Stimulated activated CD8-positive, alpha-beta memory T cell treated with anti-CD3 and anti-CD28 coated beads, Interleukin-4, amount 100 ng/mL, for 4 hours (primary cell): ENCODE data around the gene GATD1.
"Not testable (repeated sequence)": the region's sequence is repeated elsewhere in the genome, so short reads cannot be mapped to it uniquely, and the experiment has no call there.

Experiments used
- DNase-seq, 2 donors: peaks; one replicate each; pipeline ENCODE4 v3.0.0-alpha.2; 2020; ENCODE audit warnings: low read depth in 2 of 2, low spot score in 1 of 2

The GATD1 gene

DNA sequence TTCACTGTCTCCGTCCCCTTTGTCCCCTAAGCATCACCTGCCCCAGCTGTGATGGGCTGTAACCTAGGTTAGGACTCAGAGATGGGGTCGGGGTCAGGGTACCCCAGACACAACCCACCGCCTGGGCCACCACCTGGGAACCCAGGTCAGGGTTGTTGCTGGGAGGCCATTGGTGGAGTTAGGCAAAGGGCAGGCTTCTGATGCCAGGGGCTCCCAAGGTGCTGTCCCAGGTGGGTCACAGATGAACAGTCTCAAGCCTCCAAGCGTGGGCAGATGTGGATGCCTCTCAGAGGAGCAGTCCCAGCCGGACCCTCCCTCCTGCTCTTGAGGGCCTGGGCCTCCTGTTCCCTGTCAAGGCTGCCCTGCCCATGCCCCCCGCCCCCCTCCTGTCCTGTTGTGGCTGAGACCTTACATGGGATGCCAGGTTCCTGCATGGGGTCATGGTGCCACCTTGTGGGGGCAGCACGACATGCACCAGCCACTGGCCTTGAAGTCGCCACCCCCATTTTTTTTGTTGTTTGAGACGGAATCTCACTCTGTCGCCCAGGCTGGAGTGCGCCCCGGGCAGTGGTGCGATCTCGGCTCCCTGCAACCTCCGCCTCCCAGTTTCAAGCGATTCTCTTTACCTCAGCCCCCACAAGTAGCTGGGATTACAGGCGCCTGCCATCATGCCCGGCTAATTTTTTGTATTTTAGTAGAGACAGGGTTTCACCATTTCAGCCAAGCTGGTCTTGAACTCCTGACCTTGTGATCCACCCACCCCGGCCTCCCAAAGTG is 12.1 kb downstream of the GATD1 start:
- DNase-seq: peak in 1 of 2 donors; percentile 23

DNA sequence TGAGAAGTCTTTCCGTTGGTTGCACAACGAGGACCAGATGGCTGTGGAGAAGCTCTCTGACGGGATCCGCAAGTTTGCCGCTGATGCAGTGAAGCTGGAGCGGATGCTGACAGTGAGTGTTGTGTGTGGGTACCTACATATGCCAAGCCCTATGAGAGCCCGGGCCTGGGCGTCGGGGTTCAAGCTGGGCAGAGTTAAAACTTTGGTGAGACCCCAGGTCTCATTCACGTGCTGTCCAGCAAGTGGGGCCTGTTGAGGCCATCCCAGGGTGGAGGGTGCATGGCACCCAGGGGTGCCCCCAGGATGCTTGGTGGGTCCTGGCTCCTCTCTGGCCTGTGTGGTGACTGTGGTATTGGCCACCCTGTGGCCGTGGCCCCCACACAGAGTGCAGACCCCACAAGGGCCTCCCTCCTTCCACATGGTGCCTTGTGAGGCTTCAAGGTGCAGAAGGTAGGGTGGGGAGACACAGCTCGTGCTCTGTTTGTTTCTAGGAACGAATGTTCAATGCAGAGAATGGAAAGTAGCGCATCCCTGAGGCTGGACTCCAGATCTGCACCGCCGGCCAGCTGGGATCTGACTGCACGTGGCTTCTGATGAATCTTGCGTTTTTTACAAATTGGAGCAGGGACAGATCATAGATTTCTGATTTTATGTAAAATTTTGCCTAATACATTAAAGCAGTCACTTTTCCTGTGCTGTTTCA is 12.8 kb downstream of the GATD1 start:
- no peak for DNase-seq

DNA sequence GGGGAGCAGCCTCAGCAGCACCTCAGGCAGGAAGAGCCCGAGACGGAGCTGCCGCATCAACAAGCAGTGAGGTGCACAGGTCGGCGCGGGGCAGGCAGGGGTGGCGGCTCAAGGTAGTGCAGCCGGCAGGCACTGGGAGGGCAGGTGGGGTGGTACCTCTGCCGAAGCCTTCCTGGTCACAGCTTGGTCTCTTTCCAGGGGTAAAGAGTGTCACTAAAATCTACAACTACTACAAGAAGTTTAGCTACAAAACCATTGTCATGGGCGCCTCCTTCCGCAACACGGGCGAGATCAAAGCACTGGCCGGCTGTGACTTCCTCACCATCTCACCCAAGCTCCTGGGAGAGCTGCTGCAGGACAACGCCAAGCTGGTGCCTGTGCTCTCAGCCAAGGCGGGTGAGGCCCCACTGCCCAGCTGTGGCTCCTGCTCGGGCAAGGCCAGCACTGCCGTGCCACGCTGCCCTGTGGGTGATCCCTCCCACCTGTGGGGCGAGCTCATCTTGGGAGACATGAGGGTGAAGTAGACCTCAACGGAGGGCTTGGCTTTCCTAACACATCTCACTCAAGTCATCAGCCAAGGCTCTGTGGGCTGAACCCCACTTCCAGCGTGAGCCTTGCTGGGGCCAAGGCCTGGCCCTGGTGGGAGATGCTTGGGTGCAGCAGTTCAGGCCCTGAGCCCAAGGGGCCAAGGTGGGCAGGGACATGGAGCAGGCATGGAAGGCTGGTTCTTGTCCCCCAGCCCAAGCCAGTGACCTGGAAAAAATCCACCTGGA is 13.6 kb downstream of the GATD1 start:
- no peak for DNase-seq

DNA sequence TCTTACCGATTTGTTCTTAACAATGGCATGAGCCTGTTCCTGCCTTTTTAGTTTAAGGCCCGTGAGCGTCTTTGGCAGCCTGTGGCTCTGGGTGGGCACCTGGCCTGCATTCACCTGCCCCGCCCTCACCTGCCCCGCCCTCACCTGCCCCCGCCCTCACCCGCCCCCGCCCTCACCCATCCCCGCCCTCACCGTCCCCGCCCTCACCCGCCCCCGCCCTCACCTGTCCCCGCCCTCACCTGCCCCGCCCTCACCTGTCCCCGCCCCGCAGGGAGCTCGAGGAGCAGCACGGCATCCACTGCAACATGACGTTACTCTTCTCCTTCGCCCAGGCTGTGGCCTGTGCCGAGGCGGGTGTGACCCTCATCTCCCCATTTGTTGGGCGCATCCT is 14.2 kb downstream of the GATD1 start:
- no peak for DNase-seq

DNA sequence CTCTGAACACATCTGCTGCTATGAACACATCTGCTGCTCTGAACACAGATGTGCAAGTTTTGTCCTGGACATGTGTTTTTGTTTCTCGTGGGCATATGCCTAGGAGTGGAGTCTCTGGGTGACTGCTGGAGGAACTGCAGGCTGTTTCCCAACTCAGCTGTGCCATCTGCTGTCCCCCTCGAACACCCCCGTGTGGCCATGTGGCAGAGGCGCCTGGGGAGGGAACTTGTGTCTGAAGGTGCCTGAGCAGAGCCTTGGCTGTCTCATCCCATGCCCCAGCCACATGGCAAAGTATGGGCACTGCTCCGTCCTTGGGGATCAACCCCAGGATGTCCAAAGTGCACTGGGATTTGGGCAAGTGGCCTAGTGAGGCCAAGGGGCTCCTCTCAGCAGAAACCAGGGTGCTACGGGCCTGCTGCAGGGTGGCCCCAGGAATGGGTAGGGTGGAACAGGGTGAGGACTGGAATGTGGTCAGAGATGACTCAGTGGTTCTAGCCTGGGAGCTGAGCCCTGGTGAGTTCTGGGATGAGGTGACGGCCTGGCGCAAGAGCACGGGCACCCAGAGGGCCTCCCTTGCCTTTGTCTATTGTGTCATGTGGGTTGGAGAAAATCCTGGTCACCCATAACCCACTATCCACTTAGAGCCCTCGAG is 14.7 kb downstream of the GATD1 start:
- no peak for DNase-seq

DNA sequence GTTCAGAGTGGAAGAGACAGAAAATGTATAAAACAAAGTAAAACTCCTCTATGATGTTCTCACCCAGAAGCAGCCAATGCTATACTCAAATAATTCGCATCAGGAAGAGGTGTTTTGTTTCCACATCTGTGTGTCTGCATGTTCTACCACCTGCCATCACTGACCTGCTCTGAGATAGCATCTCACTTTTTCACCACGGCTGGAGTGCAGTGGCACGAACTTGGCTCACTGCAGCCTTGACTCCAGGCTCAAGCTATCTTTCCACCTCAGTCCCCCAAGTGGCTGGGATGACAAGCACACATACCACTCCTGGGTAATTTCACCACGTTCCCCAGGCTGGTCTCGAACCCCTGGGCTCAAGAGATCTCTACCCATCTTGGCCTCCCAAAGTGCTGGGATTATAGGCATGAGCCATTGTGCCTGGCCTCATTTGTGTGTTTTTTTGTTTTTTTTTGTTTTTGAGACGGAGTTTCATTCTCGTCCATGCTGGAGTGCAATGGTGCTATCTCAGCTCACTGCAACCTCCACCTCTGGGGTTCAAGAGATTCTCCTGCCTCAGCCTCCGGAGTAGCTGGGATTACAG is 15.7 kb downstream of the GATD1 start:
- no peak for DNase-seq

DNA sequence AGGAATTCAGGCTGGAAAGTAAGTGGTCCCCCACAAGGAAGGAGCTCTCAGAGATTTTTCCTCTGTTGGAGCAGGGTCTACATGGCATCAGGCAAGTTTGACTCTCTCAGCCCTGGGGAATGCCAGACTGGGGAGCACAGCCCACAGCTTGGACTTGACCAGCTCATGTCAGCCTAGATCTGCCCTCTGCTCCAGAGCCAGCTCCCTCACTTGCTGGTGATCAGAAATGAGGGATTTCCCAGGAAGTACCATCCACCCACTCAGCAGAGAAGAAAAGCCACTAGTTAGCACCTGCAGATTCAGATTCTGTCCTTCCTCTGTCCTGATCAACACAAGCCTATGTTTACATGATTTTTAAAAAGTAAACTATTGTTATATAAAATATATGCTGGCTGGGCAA is 17.1 kb downstream of the GATD1 start:
- no peak for DNase-seq

DNA sequence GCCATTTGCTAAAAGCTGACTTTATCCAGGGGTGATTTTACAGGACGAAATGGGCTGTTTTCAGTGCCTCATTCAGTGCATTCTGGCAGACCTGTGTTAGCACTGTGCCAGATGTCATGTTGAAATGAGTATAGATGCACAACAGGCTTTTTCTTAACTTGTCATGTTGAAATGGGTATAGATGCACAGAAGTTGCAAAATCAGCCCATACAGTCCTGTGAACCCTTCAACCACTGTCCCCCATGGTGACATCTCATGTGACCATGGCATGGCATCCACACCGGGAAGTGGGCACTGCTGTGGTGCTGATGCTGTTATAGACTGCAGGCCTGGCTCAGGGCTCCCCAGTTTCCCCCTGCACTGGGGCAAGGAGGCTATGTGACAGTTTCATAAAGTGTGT is 27.6 kb downstream of the GATD1 start:
- no peak for DNase-seq

DNA sequence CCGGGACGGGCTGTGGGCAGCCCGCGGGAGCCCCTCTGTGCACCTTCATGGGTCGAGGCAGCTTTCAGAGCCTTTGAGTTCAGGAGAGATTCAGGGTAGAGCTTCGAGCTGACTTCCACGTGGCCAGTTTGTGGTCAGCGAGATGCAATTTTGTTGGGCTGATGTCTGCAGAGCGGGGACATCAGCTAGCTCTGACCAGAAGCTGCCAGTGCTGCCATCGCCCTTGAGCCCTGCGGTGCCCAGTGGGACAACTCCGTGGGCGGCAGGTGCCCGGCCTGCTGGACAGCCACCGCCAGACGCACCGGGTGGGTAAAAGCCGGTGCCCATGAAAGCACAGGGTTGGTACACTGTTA is 29.3 kb downstream of the GATD1 start:
- no peak for DNase-seq

DNA sequence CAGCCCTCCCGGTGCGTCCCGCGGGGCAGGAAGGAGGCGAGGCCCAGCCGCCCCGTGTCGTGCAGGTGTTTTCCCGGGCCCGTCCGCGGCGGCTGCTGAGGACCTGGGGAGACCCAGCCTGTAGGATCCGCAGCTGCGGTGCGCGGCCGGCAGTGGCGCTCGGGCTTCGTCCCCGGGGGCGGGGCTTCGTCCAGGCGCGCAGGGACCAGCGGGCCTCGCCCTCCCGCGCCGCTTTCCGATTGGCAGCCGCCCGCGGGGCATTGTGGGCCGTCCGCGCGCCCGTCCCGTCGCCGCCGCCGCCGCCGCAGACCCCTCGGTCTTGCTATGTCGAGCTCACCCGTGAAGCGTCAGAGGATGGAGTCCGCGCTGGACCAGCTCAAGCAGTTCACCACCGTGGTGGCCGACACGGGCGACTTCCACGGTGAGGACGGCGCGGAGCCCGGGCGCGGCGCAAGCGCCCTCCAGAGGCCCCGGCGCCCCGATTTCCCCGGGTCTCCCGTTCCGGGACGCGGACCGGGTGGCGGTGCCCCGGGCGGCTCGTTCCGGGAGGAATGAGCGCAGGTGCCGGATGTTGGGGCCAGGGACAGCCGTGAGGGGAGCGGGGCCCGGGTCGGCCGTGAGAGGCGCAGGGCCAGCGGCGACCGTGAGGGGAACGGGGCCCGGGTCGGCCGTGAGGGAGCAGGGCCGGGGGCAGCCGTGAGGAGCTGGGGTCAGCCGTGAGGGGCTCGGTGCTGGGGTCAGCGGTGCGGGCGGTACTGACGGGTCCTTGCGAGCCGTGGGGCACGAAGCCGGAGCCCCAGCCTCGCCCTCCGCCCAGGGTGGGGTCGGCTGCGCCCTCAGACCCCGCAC is 29.9 kb downstream of the GATD1 start, which contains the start of gene TALDO1:
TSS of gene TALDO1 (plus strand) at position 307 of the 849 bp plus-strand sequence. CDS start at position 325, 18 bp downstream.
- peak; percentile 25 to 64 for DNase-seq

DNA sequence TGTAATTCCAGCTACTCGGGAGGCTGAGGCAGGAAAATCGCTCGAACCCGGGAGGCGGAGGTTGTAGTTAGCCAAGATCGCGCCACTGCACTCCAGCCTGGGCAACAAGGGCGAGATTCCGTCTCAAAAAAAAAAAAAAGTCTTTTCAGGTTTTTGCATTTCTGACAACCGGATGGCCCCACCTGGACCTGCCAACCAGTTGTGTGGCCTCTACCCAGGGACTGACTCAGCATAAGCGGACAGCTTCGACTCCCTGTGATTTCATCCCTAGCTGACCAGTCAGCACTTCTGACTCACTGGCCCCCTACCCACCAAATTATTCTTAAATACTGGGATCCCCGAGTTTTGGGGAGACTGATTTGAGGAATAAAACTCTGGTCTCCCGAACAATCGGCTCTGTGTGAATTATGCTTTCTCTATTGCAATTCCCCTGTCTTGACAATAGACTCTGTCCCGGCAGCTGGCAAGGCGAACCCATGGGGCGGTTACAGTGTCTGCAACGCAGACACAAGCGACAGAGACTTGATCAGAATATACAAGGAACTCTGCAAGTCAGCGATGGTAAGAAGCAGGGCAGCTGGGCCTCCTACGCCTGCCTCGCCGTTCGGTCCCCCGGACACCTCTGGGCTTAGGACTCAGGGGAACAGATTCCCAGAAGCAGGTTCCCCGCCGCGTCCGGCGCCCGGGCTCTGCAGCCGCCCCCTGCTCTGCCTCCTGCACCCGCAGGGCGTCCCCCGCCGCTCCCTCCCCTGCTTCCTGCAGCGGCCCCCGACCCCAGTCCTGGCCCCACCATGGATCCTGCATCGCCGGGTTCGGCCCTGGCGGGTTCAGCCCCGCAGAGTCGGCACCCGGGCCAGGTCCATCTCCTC is 30.8 kb downstream of the GATD1 start:
- no peak for DNase-seq

DNA sequence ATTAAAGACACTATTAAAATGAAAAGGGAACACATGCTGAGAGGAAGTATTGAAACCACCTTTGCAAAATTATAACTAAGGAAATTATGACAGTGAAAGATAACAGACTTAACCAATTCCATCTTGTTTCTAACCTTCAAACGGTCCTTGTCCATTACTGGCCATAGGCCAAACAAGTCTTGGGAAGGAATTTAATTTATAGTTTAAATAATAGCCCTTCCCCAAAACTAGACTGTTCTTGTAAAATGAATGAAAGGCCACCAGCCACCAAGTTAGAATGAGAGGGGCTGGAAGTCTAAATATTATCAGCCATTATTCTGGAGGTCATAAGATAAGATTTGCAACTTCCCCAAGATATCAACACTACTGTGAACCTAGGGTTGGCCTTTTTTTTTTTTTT is 31.9 kb downstream of the GATD1 start:
- DNase-seq: no peak

DNA sequence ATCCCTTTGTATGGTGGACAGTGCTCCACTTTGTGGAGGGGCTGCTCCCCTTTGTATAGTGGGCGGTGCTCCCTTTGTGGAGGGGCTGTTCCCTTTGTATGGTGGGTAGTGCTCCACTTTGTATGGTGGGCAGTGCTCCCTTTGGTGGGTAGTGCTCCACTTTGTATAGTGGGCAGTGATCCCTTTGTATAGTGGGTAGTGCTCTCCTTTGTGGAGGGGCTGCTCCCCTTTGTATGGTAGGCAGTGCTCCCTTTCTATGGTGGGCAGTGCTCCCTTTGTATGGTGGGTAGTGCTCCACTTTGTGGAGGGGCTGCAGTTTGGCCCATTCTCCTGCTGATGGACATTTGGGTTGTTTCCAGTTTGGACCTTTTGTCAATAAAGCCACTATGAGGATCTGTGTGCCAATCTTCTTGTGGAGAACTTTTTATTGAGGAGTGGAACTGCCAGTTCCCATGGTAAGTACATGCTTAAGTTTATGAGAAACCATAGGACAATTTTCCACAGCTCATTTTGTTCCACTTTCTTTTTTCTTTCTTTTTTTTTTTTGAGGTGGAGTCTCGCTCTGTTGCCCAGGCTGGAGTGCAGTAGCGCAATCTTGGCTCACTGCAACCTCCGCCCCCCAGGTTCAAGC is 34.6 kb downstream of the GATD1 start:
- DNase-seq: no peak

DNA sequence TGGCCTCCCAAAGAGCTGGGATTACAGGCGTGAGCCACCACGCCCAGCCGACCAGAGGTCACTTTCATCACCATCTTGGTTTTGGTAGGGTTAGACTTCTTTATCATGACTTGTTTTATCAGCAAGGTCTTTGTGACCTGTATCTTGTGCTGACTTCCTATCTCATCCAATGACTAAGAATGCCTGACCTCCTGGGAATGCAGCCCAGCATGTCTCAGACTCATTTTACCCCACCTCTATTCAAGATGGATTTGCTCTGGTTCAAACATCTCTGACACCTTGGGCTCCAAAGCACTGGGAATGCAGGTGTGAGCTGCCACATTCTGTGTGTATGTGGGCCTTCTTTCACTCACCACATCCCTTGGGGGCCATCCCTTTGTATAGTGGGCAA is 35.1 kb downstream of the GATD1 start:
- DNase-seq: no peak

DNA sequence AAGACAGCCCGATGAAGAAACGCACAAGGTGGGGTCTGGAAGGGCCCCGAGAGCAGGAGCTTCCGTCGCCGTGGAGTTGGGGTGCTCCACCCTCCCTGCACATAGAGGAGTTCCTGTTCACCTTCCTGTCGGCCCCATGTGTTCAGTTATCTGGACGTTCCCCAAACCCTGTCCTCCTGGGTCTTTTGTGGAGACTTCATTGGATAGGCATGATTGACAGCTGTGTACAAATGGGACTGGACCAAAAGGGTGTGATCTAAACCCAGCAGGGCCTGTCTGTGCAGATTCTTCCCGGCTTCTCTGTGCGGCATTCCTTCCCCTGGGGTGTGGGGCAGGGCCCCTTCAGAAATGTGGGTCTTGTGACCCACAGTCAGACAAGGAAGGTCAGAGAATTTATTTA is 39.4 kb downstream of the GATD1 start:
- not testable (repeated sequence) for DNase-seq

DNA sequence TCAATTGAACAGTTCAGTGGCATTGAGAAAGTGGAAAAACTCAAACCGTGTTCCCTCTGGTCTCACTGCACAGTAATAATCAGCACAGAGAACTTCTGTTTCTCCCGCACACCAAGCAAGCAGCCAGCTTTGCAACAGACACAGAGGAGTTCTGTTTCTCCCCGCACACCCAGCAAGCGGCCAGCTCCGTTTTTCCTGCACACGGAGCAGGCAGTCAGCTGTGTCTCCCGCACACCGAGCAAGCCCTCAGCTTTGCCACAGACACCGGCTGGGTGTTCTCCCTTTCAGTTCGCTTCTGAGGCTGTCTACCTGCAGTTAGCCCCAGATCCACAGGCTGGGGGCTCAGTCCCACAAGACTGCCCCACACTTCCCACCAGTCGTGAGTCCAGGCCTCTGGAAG is 39.9 kb downstream of the GATD1 start:
- DNase-seq: no peak

DNA sequence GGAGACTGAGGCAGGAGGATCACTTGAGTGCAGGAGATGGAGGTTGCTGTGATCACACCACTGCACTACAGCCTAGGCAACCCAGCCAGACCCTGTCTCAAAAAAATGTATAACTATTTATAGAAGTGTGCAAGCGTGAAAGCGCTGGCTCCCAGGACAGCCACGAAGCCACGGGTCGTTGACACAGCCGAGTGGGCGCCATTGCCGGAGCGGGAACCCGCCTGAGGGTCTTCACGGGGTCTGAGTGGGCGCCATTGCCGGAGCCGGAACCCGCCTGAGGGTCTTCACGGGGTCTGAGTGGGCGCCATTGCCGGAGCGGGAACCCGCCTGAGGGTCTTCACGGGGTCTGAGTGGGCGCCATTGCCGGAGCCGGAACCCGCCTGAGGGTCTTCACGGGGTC is 42.7 kb downstream of the GATD1 start:
- not testable (repeated sequence) for DNase-seq

DNA sequence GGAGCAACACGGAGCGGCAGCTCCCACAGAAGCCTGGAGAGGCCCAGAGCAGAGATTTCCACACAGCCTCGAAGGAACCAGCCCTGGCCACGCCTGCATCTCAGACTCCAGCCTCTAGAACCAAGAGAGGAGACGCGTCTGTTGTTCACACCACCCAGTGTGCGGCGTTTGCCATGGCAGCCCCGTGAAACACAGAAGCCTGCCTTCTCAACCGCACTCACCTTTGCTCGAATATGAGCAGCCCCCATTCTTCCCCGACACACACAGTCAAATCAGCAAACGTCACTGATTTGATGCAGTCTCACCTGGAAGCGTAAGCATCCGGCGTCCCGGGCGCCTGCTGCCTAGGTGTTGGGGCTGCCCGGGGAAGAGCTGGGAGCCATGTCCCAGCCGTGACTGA is 44.2 kb downstream of the GATD1 start:
- DNase-seq: no peak
